Putamen (tissue), 1 donor: ENCODE results near the gene PPM1H.
"Not testable (repeated sequence)": the region's sequence is repeated elsewhere in the genome, so short reads cannot be mapped to it uniquely, and the experiment has no call there.

Experiments used
- DNase-seq: peaks from one replicate; pipeline ENCODE4 v3.0.0-alpha.2; 2016; ENCODE audit warnings: low spot score

The PPM1H gene

DNA sequence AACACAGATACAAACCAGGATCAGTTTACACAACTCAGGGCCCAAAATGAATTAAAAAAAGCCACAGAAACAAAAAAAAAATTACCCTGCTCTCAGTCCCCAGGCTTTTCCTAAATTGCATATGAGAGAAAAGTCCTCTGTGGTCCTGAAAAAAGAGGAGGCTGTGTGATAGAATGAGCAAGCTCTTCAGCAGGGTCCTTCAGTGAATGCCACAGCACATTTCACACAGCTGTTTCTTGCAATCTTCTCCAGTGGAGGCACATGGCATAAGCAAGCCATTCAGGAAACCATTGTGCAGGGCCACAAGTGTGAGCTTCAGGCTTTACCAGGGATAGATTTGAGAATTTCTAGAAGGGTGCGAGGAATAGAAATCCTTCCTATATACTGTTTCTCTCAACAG lies 168.5 kb downstream of the PPM1H start:
- DNase-seq: no peak

GRCh38 chr12:62763861-62764645 lies 170.9 kb downstream of the PPM1H start:
- DNase-seq: no peak

DNA sequence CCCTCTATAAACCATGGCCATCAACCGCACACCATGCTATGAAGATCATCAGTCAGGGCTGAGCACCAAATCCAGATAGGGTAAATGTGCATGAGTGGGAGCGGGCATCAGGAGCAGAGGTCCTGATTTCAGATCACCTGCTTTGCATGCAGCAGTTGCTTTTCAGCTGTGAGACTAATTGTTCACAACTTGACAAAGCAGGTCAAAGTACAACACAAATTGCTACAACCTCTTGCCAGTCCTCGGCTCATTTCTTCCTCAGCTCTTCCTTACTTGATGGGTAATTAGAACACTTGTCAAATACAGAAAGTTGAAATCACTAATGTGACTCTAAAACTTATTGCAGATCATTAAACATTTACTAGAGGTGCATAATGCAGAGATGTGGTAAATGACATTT lies 171.6 kb downstream of the PPM1H start:
- DNase-seq: no peak

DNA sequence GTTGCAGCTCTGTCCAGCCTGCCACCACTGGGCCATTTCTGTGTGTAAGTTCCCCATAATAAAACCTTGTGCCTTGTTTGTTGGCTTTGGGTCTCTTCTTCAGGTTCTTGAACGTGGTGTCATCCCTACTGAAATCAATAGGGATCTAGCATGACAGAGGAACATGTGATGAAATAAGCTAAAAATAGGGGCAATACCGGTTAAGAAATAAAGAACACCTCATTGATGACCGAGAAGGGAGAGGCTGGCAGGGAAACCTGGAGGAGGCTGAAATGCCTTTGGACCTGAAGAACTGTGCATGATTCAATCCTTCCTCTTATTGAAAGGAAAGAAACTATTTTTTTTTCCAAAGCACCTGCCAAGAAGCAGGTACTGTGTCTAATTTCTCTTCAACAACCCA lies 172.3 kb downstream of the PPM1H start:
- DNase-seq: no peak

DNA sequence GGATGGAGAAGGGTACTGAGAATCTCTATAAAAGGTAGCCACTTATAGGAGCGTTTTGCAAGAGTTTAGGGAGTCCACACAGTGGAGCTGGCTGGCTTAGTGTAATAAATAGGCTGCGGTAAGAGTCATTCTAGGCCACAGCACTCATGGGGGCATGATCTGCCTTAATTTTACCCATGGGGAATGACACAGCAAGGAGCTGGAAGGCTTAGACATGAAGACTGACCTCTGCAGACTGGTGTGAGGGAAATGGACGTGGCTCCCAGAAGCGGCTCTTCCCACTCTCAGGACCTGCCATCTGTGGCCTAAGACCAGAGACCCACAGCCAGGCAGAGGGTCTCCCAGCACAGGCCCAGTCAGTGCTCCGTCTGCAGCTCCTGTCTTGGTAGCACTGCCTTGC lies 173.3 kb downstream of the PPM1H start:
- no peak for DNase-seq

- no peak for DNase-seq
These were observed 174.2 kb downstream of the PPM1H start for GRCh38 chr12:62760779-62761178.

DNA sequence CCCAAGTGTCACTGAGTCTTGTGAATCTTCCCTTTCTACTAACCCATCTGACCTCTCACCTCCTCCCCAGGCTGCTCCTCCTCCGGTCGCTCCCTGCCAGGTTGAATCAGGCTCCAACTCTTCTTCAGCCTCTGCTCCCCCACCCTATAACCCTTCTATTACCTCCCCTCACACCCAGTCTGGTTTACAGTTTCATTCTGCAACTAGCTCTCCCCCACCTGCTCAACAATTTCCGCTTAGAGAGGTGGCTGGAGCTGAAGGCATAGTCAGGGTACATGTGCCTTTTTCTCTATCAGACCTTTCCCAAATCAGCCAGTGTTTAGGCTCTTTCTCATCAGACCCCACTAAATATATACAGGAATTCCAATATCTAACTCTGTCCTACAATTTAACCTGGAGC lies 174.6 kb downstream of the PPM1H start:
- not testable (repeated sequence) for DNase-seq

GRCh38 chr12:62758216-62758615 lies 176.7 kb downstream of the PPM1H start:
- no peak for DNase-seq

DNA sequence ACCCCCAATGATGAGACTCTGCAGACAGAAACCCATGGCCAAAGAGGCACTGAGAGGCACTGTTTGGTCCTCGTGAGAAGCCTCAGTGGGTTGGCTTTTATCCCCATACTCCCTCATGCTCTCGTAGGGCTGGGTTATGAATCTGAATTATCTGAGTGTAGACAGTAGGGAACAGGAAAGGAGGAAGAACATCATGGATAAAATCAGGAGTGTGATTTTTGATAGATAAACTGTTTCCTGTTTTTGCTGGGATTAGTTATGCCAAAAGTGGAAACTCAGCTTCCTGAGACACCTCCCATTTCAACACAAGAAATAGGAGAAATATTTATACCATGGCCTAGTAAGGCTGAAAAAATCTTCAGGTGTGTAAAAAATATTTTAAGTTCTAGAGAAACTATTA lies 177.9 kb downstream of the PPM1H start:
- DNase-seq: no peak

DNA sequence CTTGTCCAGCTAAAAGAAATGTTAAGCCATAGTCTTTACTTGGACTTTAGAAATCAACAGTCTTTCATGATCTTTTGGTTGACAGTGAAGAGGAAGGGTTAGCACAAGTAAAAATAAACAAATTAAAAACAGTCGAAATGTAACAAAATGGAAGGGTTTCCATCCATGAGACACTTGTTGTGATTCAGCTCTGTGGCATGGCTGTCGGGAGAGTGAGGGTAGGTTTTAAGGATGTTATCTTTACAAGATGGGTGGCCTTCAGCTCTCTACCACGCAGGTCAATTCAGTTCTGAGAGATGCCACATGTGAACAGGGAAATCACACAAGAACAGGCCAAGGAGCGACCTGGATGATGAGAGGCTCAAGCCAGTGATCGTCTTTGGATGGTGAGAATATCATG lies 180.2 kb downstream of the PPM1H start:
- no peak for DNase-seq

DNA sequence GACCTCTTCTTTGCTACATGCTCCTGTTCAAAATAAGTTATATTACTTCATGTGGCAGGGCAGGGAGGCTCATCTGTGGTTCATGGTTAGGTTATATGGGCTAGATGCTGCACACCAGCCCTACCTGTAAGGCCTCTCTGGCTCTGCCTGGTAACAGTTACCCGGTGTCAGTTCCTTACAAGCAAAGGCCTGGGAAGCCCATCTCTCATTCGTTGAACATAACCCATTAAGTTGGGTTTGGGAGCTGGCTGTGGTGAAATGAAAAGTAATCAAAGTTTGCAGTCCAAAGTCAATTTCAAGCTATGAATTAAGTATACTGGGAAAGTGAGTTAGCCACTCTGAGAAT lies 183.2 kb downstream of the PPM1H start:
- DNase-seq: no peak

DNA sequence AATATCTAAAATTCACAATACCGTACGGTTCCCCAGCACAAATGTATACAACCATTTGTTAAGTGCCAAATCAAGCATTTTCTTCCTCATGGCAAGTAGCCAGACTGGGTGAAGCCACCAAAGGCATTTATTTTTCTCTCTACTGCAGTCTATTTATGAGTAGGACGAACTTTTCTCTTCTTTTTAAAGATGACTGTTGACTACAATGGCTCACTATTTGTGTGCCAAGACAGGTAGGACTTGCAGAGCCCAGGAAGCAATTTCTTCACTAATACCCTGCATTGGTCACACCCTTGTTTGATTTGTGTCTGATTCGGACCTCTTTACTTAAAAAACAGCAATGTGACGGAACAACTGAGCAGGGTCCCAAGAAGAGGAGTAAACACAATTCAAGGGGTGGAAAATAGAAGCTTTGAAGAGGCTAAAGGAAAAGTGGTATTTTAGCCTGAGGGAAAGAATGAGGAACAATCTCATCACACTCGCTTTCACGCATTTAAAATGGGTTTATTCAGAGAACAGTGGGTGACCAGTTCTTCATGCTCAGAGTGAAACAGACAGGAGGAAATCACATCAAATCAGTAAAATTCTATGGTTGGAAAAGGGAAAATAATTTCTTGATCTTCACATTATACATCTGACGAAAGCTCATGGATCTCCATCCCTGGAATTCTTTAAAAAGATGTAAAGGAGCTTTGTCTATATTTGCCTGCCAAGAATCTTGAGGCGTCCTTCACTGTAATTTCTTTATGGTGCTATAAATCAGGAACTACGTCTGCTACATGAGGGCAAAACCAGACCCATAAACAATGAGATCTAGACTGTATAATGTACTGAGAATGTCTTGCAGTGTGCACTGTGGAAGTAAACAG lies 183.8 kb downstream of the PPM1H start:
- DNase-seq: no peak

- no peak for DNase-seq
These were observed 185.4 kb downstream of the PPM1H start for GRCh38 chr12:62749586-62749985.

DNA sequence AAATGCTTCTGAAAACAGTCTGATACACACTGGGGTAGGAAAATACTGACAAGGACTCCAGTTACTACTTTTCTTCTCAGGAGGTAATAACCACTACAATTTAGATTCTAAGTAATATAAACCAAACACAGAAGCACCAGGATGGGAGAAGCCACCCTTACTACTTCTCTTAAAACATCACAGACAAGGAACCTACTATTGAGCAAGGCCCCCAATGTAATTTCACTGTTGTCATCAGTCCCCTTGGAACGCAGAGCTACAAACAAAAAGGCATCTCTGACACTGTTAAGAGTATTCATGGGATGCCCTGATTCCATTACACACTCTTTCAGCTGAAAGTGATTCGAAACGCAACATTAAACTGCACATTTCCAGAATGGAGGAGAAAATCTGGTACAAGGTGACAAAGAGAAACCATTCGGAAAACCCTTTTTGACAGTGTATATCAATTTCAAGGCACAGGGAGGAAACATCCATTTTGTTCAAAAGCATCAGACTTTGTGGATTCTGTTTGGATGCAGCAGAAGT lies 185.9 kb downstream of the PPM1H start:
- no peak for DNase-seq

DNA sequence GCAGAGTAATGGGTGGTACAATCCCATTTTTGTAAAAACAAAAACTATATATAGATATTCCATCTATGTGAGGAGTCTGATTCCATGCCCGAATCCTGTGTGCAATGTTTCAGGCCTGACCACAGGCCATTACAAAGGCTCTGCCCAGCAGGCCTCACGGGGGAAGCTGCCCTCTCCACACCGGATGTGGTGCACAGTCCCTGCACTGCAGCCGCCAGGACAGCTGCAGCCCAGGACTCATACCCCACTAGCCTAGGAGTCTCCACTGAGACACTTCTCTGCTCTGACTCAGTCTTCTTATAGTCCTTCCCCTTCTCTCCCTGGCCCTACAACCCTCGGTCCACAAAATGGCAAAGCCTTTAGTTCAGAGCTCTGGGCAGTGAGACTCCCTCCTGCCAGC lies 190.4 kb downstream of the PPM1H start:
- DNase-seq: no peak

GRCh38 chr12:62739266-62740015 lies 195.5 kb downstream of the PPM1H start:
- no peak for DNase-seq

- DNase-seq: no peak
These were observed 196.3 kb downstream of the PPM1H start for GRCh38 chr12:62738616-62739015.

DNA sequence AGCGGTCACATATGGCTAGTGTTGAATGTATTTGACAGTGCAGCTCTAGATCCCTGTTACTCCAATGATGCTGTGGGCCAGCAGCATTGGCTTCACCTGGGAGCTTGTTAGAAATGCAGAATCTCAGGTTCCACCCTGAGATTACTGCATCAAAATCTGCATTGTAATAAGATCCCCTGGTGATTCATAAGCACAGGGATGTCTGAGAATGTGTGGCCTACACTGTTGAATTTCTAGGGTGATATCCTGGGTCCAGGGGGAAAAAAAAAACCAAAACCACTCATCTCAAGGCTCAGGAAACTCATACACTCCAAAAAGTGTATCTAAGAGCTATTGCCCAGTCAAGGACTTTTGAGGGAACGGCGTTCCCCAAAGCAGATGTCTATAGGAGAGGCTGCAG lies 196.8 kb downstream of the PPM1H start:
- no peak for DNase-seq

DNA sequence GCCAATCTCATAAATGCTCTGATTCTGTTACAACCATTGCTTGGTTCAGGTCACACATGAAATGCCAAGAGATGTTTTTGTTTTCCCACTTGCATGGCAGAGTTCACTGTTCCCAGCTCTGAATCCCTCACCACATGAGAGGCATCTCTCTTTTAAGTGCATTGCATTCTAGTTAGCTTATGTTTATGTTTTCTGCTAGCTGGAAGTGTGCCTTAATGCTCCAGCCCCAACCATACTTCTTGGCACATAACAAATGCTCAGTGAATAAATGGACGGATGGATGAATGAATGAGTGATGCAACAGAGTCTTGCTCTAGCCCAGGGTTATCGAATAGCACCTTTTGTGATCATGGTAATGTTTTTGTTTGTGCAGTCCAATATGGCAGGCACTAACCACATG lies 197.3 kb downstream of the PPM1H start:
- DNase-seq: no peak

- DNase-seq: no peak
These were observed 197.8 kb downstream of the PPM1H start for GRCh38 chr12:62737188-62737587.

GRCh38 chr12:62736596-62736995 lies 198.4 kb downstream of the PPM1H start:
- DNase-seq: no peak

- DNase-seq: no peak
These were observed 202.0 kb downstream of the PPM1H start for GRCh38 chr12:62732861-62733427.
